Measurements from ENCODE around the gene SLC16A9. TPM values are rescaled to one million over a fixed set of nuclear protein-coding genes. Genes with fewer than 3 reads are reported as not detected.

SLC16A9 gene
- total and polyA plus RNA-seq, 4 experiments from 2014 or later = not detected

- CTCF ChIA-PET (ENCODE audit: partially characterized antibody) = interaction anchor here (0.8 to 2.3 kb wide), 9 partner anchors 8 to 1323 kb away, joined by 3 to 16 read pairs (median 4); no protein-coding TSS in a partner anchor
- H3K27me3 Mint-ChIP-seq = peaks cover 0 to 1% of the 10 kb centered on the region in 2 donors
These were observed 87.1 kb downstream of the SLC16A9 start for GRCh38 chr10:59622320-59623132.

GRCh38 chr10:59621771-59622170 lies 87.9 kb downstream of the SLC16A9 start:
- ChIA-PET POLR2A (ENCODE audit: partially characterized antibody) (no interaction called here), CTCF (ENCODE audit: partially characterized antibody) (interaction anchor here (0.8 to 2.3 kb wide), 4 partner anchors 10 to 1322 kb away, joined by 3 to 16 read pairs (median 5); no protein-coding TSS in a partner anchor)
- Histone ChIP-seq H3K36me3 (ENCODE audit: insufficient read depth, low read length) (no peaks in the 10 kb centered on the region), H3K27ac (ENCODE audit: low read depth, low read length) (no peak overlapping the region), H3K4me3 (ENCODE audit: low read length in 2 of 2) (no peak overlapping the region), H3K4me1 (ENCODE audit: insufficient read depth, low read length) (no peaks in the 10 kb centered on the region), H3K27me3 (ENCODE audit: insufficient read depth, low read length) (no peaks in the 10 kb centered on the region), H3K9me3 (ENCODE audit: control insufficient read depth in 1 of 2, low read length in 2 of 2) (no peaks in the 10 kb centered on the region)
- DNase-seq = no peak
- peak overlapping the region in 1 of 7 donors; percentile 53 for H3K27ac Mint-ChIP-seq
- intact Hi-C loops (cut with micrococcal nuclease) = loop anchor here (2.0 to 10.0 kb wide), 3 partner anchors 583 to 1444 kb away; no protein-coding TSS in a partner anchor
- H3K4me3 Mint-ChIP-seq = no peak overlapping the region
- peaks cover 0 to 4% (median 2%) of the 10 kb centered on the region in 4 donors for H3K4me1 Mint-ChIP-seq
- H3K36me3 Mint-ChIP-seq = no peaks in the 10 kb centered on the region
- no peaks in the 10 kb centered on the region for H3K9me3 Mint-ChIP-seq
- peaks cover 2 to 3% of the 10 kb centered on the region in 2 donors for H3K27me3 Mint-ChIP-seq

More at GRCh38 chr10:59622320-59623132, 87.1 kb downstream of the SLC16A9 start:
- Histone ChIP-seq H3K27ac (ENCODE audit: low read depth, low read length) (no peak overlapping the region), H3K4me1 (ENCODE audit: insufficient read depth, low read length) (no peaks in the 10 kb centered on the region), H3K4me3 (ENCODE audit: low read length in 2 of 2) (no peak overlapping the region), H3K9me3 (ENCODE audit: control insufficient read depth in 1 of 2, low read length in 2 of 2) (no peaks in the 10 kb centered on the region), H3K36me3 (ENCODE audit: insufficient read depth, low read length) (no peaks in the 10 kb centered on the region), H3K27me3 (ENCODE audit: insufficient read depth, low read length) (no peaks in the 10 kb centered on the region)
- intact Hi-C loops (cut with micrococcal nuclease) = loop anchor here (2.0 to 10.0 kb wide), 3 partner anchors 582 to 1445 kb away; no protein-coding TSS in a partner anchor
- Mint-ChIP-seq H3K27ac (no peak overlapping the region), H3K9me3 (no peaks in the 10 kb centered on the region), H3K4me3 (no peak overlapping the region), H3K36me3 (no peaks in the 10 kb centered on the region), H3K4me1 (peaks cover 0 to 4% (median 2%) of the 10 kb centered on the region in 4 donors)
- POLR2A ChIA-PET (ENCODE audit: partially characterized antibody) = no interaction called here
- peak; percentile 14 to 51 (median 17) for DNase-seq

GRCh38 chr10:59618666-59619065 lies 91.0 kb downstream of the SLC16A9 start:
- Histone ChIP-seq H3K9me3 (ENCODE audit: control insufficient read depth in 1 of 2, low read length in 2 of 2) (no peaks in the 10 kb centered on the region), H3K36me3 (ENCODE audit: insufficient read depth, low read length) (no peaks in the 10 kb centered on the region), H3K4me3 (ENCODE audit: low read length in 2 of 2) (no peak overlapping the region), H3K27ac (ENCODE audit: low read depth, low read length) (no peak overlapping the region), H3K4me1 (ENCODE audit: insufficient read depth, low read length) (no peaks in the 10 kb centered on the region), H3K27me3 (ENCODE audit: insufficient read depth, low read length) (no peaks in the 10 kb centered on the region)
- H3K9me3 Mint-ChIP-seq = no peaks in the 10 kb centered on the region
- H3K4me3 Mint-ChIP-seq = no peak overlapping the region
- no peak for DNase-seq
- no peaks in the 10 kb centered on the region for H3K36me3 Mint-ChIP-seq
- ChIA-PET POLR2A (ENCODE audit: partially characterized antibody) (no interaction called here), CTCF (ENCODE audit: partially characterized antibody) (interaction anchor here (1.2 to 1.7 kb wide), 2 partner anchors 8 to 16 kb away, joined by 3 to 7 read pairs; no protein-coding TSS in a partner anchor)
- H3K27me3 Mint-ChIP-seq = peaks cover 6 to 9% of the 10 kb centered on the region in 2 donors
- intact Hi-C loops (cut with micrococcal nuclease) = no loop called here
- no peak overlapping the region for H3K27ac Mint-ChIP-seq
- no peaks in the 10 kb centered on the region for H3K4me1 Mint-ChIP-seq

- Mint-ChIP-seq H3K4me3 (no peak overlapping the region), H3K36me3 (no peaks in the 10 kb centered on the region), H3K27ac (no peak overlapping the region), H3K9me3 (no peaks in the 10 kb centered on the region), H3K27me3 (peaks cover 6 to 9% of the 10 kb centered on the region in 2 donors), H3K4me1 (no peaks in the 10 kb centered on the region)
- POLR2A ChIA-PET (ENCODE audit: partially characterized antibody) = no interaction called here
- Histone ChIP-seq H3K4me3 (ENCODE audit: low read length in 2 of 2) (no peak overlapping the region), H3K27me3 (ENCODE audit: insufficient read depth, low read length) (no peaks in the 10 kb centered on the region), H3K9me3 (ENCODE audit: control insufficient read depth in 1 of 2, low read length in 2 of 2) (no peaks in the 10 kb centered on the region), H3K4me1 (ENCODE audit: insufficient read depth, low read length) (no peaks in the 10 kb centered on the region), H3K36me3 (ENCODE audit: insufficient read depth, low read length) (no peaks in the 10 kb centered on the region), H3K27ac (ENCODE audit: low read depth, low read length) (no peak overlapping the region)
- intact Hi-C loops (cut with micrococcal nuclease) = no loop called here
- CTCF ChIA-PET (ENCODE audit: partially characterized antibody) = interaction anchor here (2.8 kb wide), 1 partner anchor 8 kb away, joined by 17 read pairs; no protein-coding TSS in a partner anchor
- DNase-seq = no peak
These were observed 91.7 kb downstream of the SLC16A9 start for GRCh38 chr10:59617996-59618395.

- Mint-ChIP-seq H3K9me3 (no peaks in the 10 kb centered on the region), H3K27ac (no peak overlapping the region), H3K4me1 (no peaks in the 10 kb centered on the region), H3K36me3 (no peaks in the 10 kb centered on the region), H3K4me3 (no peak overlapping the region), H3K27me3 (peaks cover 4 to 8% of the 10 kb centered on the region in 2 donors)
- Histone ChIP-seq H3K4me1 (ENCODE audit: insufficient read depth, low read length) (no peaks in the 10 kb centered on the region), H3K4me3 (ENCODE audit: low read length in 2 of 2) (no peak overlapping the region), H3K27ac (ENCODE audit: low read depth, low read length) (no peak overlapping the region), H3K36me3 (ENCODE audit: insufficient read depth, low read length) (no peaks in the 10 kb centered on the region), H3K27me3 (ENCODE audit: insufficient read depth, low read length) (no peaks in the 10 kb centered on the region), H3K9me3 (ENCODE audit: control insufficient read depth in 1 of 2, low read length in 2 of 2) (no peaks in the 10 kb centered on the region)
- DNase-seq = no peak
- CTCF ChIA-PET (ENCODE audit: partially characterized antibody) = interaction anchor here (1.2 to 3.2 kb wide), 4 partner anchors 8 to 24 kb away, joined by 3 to 16 read pairs (median 5); no protein-coding TSS in a partner anchor
- POLR2A ChIA-PET (ENCODE audit: partially characterized antibody) = no interaction called here
- intact Hi-C loops (cut with micrococcal nuclease) = no loop called here
These were observed 98.6 kb downstream of the SLC16A9 start for GRCh38 chr10:59611048-59611447.

GRCh38 chr10:59607970-59608369 lies 101.7 kb downstream of the SLC16A9 start:
- no peaks in the 10 kb centered on the region for H3K36me3 Mint-ChIP-seq
- no peak overlapping the region for H3K27ac ChIP-seq (ENCODE audit: low read depth, low read length)
- no peaks in the 10 kb centered on the region for H3K9me3 ChIP-seq (ENCODE audit: control insufficient read depth in 1 of 2, low read length in 2 of 2)
- CTCF ChIA-PET (ENCODE audit: partially characterized antibody) = interaction anchor here (1.1 kb wide), 1 partner anchor 15 kb away, joined by 4 read pairs; no protein-coding TSS in a partner anchor
- H3K4me3 ChIP-seq (ENCODE audit: low read length in 2 of 2) = no peak overlapping the region
- no peak for DNase-seq
- no peaks in the 10 kb centered on the region for H3K4me1 Mint-ChIP-seq
- intact Hi-C loops (cut with micrococcal nuclease) = no loop called here
- no peaks in the 10 kb centered on the region for H3K36me3 ChIP-seq (ENCODE audit: insufficient read depth, low read length)
- peaks cover 0 to 5% (median 0%) of the 10 kb centered on the region in 8 donors for H3K9me3 Mint-ChIP-seq
- no peak overlapping the region for H3K27ac Mint-ChIP-seq
- H3K27me3 ChIP-seq (ENCODE audit: insufficient read depth, low read length) = no peaks in the 10 kb centered on the region
- no peak overlapping the region for H3K4me3 Mint-ChIP-seq
- POLR2A ChIA-PET (ENCODE audit: partially characterized antibody) = no interaction called here
- H3K27me3 Mint-ChIP-seq = peaks cover 0 to 3% of the 10 kb centered on the region in 2 donors
- H3K4me1 ChIP-seq (ENCODE audit: insufficient read depth, low read length) = no peaks in the 10 kb centered on the region

GRCh38 chr10:59606551-59606961 lies 103.1 kb downstream of the SLC16A9 start:
- no peak overlapping the region for H3K27ac ChIP-seq (ENCODE audit: low read depth, low read length)
- CTCF ChIA-PET (ENCODE audit: partially characterized antibody) = no interaction called here

More at GRCh38 chr10:59606551-59606961, 103.1 kb downstream of the SLC16A9 start:
- Histone ChIP-seq H3K4me3 (ENCODE audit: low read length in 2 of 2) (no peak overlapping the region), H3K36me3 (ENCODE audit: insufficient read depth, low read length) (no peaks in the 10 kb centered on the region), H3K9me3 (ENCODE audit: control insufficient read depth in 1 of 2, low read length in 2 of 2) (no peaks in the 10 kb centered on the region), H3K27me3 (ENCODE audit: insufficient read depth, low read length) (no peaks in the 10 kb centered on the region), H3K4me1 (ENCODE audit: insufficient read depth, low read length) (no peaks in the 10 kb centered on the region)
- no peak for DNase-seq
- Mint-ChIP-seq H3K9me3 (peaks cover 0 to 5% (median 0%) of the 10 kb centered on the region in 8 donors), H3K27me3 (peaks cover 0 to 2% of the 10 kb centered on the region in 2 donors), H3K4me1 (no peaks in the 10 kb centered on the region), H3K4me3 (no peak overlapping the region), H3K27ac (no peak overlapping the region), H3K36me3 (no peaks in the 10 kb centered on the region)
- POLR2A ChIA-PET (ENCODE audit: partially characterized antibody) = no interaction called here
- intact Hi-C loops (cut with micrococcal nuclease) = no loop called here
